Activated CD4-positive, CD25-positive, alpha-beta regulatory T cell treated with anti-CD3 and anti-CD28 coated beads, Interleukin-2, amount 50 U/mL, for 24 hours (primary cell): ENCODE measurements around the gene ATP11A.

Experiments
- ATAC-seq, 2 donors: fragments of 150-1000 bp; cut with Tn5 transposase; one replicate each; pipeline ENCODE4 v1.10.0; 2021; ENCODE audit warnings: mild to moderate bottlenecking in 1 of 2, moderate library complexity in 1 of 2

ATP11A gene

DNA sequence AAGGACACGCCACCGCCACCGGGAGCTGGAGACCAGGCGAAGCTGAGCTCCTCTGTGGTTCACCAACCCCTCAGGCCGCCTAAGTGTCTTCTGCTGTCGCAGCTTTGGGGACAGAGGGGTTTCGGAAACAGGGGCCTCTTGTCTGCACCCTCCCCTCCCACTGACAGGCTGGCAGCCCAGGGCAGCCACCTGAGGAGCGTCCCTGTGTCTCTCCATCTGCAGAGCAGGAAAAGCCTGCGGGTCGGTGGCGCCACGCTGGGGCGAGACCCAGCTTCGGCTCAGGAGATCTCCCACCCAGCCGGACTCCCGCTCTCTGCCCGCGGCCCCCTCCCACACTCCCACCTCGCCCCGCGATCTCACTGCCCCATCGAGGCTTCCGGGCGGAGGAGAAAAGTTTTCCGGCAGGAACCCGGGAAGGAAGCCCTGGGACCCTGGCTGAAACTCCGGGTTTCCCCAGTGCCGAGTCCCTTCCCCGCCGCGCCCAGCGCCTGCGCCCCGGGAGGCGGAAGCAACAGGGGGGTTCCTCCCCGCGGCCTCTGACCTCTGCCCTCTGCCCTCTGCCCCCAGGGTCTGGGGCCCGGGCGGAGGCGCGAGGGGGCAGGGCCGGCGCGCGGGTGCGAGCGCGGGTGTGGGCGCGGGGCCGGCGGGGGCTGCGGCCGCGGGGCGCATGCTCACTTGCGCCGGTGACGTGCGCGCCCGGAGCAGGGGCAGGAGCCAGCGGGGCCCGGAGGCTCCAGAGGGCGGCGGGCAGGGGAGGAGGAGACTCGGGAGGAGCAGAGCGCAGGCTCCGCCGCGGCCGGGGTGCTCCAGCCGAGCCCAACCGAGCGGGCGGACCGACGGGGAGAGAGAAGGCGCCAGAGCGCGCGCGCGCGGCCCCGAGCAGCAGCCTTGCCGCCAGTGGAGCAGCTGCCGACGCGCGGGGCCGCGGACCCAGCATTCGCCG, at the start of gene ATP11A:
Gene ATP11A (plus strand): TSS at position 736 of the 943 bp plus-strand sequence. CDS start 379 bp downstream, outside the sequence.
- peak; percentile 89 to 90 for ATAC-seq

DNA sequence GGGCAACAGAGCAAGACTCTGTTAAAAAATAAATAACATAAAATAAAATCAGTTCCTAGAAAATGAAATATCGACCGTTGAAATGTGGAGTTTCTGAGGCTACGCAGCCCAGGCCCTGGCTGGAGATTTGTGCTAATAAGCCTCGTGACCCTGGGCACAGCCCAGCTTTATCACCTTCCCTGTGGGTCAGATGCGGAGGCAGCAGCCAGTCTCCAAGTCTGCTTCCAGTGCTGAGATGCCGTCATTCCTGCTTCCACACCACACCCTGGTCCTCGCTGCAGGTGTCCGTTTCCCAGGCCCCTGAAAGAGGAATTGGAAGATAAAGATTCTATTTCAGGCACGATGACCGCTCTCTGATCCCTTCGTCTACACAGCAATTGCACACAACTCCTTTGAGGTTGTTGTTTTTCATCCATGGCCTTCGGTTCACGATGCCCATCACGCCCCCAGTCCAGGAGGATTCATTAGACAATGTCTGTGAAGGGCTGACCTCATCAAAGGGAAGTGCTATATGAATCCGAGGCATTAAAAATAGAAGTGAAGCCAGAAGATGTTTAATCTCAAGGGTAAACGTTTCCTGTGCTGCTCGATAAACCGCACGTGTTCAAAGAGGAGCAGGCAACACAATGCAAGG, 48.3 kb upstream of the ATP11A start:
- no peak for ATAC-seq

DNA sequence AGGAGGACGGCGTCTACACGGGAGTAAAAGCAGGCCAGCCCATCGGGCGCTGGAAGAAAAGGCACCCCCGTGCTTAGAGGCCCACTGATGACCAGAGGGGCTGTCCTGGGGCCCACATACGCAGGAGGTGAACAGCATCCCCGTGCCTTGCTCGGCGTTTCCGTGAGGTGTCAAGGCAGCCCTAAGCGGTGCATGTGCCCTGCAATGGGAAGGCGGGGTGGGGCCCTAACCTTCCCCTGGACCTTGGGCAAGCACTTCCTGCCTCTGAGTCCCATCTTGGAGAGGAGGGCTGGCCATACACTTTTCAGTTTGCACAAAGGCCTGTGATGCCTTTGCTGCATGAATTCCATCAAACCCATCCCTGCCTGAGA, 47.8 kb upstream of the ATP11A start:
- no peak for ATAC-seq

DNA sequence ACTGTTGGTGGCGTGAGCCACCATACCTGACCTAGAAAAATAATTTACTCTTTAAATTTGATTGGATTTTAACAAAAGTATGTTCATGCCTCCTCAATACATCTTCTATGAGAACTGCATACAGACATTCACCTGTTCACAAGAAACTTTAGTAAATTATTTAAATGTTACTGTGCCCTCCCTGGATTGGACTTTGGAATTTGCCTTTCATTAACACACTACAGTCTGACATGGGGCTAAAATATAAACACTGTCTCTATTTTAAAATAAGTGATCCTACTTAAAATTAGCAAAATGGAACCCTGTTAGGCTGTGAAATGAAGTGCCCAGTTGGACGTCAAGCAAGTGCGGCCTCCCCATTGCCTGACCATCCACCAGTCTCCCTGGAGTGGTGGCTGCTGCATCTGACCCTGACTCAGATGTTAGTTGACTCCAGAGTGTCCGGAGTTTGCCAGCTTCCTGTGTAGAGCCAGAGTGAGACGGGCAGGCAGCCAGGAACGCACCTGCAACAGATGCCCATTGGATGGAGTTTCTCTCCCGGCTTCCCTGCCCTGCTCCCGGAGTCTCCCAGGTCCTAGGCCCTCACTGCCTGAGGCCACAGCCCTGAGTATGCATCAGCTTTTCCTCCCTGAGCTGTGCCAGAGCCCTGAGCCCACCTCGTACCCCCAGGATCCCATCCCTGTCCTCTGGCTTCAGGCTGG, 45.9 kb upstream of the ATP11A start:
- no peak for ATAC-seq

DNA sequence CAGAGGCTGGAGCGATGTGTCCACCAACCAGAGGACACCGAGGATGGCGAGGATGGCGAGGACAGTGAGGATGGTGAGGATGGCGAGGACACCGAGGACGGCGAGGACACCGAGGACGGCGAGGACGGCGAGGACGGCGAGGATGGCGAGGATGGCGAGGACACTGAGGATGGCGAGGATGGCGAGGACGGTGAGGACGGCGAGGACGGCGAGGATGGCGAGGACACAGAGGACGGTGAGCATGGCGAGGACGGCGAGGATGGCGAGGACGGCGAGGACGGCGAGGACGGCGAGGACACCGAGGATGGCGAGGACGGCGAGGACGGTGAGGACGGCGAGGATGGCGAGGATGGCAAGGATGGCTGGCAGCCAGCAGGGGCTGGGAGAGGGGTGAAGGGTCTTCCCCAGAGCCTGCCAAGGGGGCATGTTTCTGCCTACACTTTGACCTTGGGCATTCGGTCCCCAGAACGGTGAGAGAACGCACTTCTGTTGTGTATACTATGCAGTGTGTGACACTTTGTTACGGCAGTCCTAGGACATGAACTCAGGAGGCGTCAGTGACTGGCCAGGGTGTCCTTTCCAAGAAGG, 44.4 kb upstream of the ATP11A start:
- no peak for ATAC-seq

- no peak for ATAC-seq
These were observed 42.6 kb upstream of the ATP11A start for GRCh38 chr13:112647256-112647655.

DNA sequence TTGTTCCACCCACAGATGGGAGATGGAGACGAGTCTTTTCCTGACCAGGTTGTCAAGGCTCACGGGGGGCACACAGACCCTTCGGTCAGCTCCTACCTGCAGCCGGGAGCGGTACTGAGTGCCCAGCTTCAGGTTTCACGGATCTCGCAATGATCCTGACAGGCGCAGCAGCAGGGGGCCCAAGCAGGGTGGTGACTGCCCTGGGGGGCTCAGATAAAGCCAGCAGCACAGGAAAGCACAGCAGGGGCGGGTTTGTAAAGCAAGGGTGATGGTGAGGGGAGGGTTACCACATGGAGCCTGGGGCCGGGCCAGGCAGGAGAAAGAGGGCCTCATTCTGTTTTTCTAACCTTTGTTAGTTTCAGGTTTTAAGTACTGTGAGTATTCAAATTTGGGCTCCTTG, 41.7 kb upstream of the ATP11A start:
- ATAC-seq: no peak

DNA sequence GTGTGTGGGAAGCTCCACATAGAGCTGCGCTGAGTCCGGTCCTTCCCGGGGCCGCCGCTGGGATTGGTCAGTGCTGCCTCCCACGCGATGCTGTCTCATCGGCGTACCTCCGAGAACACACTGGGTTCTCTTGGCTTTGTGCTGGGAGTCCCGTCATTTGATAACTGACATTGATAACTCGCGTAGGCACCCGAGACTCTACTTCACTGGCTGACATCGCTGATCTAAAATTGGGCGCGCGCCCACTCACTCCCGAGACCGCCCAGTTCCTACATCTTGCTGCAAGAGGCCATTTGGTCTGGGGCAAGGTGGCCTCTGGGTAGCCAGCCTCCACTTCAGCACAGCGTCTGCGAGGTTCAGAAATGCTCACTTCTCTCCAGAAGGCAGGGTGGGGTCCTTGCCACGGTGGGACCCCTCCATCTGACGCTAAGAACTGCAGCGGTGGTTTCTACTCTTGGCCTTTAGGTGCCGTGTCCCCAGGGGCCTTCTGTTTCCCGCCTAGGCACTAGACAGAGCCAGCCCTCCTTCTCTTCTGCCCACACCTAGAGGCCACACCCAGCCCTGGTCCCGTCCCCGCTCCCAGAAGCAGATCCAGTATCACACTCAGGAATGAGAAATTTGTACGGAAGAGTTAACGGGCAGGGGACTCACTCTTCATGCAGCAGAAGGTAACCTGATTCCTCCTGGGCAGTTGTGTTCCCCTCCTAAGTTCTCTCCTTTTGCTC, 40.7 kb upstream of the ATP11A start:
- ATAC-seq: no peak

DNA sequence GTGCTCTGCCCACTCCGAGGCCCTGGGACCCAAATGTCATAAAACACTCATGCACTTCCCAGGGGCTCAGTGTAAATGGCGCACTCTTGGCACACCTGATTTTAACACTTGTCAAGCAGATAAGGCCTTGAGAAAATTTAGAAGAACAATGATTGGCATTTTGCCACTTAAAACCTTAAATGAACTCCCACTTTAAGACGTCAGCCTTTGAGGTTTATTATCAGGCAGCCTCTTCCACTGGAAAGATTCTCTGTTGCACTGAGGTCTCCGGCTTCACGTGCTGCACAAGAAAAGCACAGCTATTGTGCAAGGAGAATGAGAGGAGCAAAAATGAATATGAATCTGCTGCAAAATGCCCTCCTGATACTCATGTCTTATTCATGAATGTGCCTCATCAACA, 38.5 kb upstream of the ATP11A start:
- ATAC-seq: no peak

GRCh38 chr13:112651750-112652511, 37.9 kb upstream of the ATP11A start:
- ATAC-seq: no peak

GRCh38 chr13:112652512-112653070, 37.2 kb upstream of the ATP11A start:
- no peak for ATAC-seq

DNA sequence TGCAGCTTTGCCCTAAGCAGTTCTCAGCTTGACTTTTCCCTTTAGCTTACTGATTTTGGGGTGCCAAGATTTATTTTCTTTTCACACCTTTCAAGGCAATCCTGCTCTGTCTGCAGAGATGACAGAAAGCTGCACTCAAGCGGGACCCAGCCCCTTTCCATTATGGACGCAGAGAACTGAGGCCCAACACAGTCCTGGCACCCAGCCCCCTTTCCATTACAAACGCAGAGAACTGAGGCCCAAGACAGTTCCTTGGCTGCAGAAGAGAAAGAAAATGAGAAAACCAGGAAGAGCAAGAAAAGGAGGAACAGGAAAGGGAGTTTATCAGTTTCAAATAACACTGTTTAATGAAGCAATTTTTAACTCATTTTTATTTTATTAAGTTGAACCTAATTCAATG, 36.8 kb upstream of the ATP11A start:
- no peak for ATAC-seq

DNA sequence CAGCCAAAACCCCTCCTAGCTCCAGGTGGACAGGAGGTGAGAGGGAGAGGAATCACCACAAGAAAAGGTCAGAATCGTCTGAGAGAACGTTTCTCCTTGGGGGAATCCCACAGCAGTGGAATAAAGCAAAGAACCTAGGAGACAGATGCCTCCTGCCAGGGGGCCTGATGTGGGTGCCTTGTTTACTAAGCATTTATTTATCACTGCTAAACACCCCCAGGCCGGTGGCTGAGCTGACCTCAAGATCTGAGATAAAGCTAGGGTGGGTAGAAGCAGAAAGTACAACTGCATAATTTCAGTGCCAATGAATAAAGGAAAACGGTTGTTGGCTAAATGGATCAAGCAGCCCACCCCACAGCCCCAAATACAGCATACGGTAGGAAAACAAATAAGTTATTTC, 33.9 kb upstream of the ATP11A start:
- ATAC-seq: no peak

DNA sequence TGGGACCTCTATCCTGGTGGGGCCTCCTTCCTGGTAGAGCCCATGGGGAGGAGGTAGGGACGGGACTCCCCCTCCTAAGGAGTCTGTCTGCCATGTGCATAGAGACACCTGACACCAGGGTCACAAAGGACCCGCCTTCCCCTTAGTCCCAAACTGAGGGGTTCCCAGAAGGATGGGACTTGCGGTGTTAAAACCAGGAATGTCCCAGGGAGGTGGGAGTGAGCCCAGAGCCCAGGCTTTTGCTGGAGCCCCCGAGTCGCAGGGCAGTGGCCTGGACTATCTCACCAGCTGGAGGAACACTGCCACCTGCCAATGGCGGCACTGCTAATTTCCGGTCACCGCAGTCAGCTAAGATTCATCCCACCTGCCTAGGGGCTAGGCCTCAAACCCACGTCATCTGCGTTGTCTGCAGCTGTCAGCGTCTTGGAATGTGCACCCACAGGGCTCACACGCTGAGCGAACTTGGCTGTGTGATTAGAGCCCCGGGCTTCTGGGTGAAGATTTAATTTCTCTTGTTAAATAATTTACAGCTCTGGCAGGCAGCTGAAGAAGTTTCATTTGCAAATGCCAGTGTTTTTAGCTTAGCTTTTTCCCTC, 31.9 kb upstream of the ATP11A start:
- ATAC-seq: no peak

GRCh38 chr13:112658808-112659207, 31.0 kb upstream of the ATP11A start:
- ATAC-seq: no peak

DNA sequence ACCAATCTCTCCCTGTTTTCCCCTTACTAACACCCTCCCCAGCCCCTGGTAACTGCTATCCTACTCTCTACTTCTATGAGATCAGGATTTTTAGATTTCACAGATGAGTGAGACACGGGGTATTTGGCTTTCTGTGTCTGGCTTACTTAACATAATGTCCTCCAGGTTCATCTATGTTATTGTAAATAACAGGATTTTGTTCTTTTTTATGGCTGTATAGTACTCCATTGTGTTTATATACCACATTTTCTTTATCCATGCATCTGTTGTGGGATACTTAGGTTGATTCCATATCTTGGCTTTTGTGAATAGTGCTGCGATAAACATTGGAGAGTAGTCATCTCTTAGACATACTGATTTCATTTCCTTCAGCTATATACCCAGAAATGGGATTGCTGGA, 28.5 kb upstream of the ATP11A start:
- ATAC-seq: no peak

- ATAC-seq: no peak
These were observed 25.2 kb upstream of the ATP11A start for GRCh38 chr13:112664501-112665203.

DNA sequence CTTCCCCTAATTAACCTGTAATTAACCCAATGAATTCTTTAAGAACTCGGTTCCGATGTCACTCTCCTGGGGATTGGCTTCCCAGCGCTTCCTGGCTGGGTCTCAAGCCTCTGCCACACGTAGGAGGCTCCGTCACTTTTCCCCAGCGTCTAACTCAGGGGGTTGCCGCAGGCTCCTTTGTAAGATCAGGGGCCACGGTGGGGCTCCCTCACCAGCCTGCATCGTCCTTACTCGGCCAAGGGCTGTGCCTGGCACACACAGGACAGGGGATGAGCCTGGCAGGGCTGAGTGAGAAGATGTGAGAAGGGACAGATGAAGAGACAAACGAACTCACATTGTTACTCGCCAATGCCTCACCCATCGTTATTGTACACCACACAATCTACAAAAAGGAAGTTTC, 20.9 kb upstream of the ATP11A start:
- ATAC-seq: no peak

DNA sequence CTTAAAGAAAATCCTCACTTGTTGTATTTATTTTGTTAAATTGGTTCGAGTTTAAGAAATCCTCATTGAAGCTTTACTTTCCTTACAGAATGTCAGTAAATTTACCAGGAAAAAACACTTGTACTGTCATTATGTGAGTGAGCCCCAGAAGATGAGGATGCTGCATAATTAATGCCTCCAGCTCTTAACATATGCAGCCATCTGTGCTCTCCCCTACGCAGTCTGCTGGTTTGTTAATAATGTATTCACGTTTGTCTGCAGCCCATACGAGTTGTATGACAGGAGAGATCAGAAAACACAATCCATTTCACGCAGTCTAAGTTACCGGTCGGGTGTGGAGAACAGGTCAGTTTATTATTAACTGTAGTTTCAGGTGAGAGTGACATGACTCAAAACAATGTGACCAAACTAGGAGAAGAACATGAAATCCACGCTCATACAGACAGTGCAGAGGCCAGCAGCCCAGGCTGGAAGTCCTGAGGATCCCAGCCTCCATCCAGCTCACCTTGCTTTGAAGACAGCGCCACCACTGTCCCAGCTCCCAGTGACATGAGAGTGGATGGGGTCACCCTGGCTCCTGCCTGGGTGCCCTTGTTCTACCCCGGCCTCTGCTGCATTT, 19.8 kb upstream of the ATP11A start:
- no peak for ATAC-seq

- no peak for ATAC-seq
These were observed 19.0 kb upstream of the ATP11A start for GRCh38 chr13:112670864-112671263.
